OCI-LY7 (cell line): ENCODE measurements around the gene RAD51B. TPM values are rescaled to one million over a fixed set of nuclear protein-coding genes. Genes with fewer than 3 reads are reported as not detected.

Source experiments
- BruUV-seq: library from RNA; stranded (reverse); fragments of 400-500 nt; replicated peaks from 2 replicates; lab custom pipeline; 2021; lab: Mats Ljungman, UMichigan
- CTCF ChIA-PET: fragments of 300-600 bp; sonication (Branson Sonifier 250); formaldehyde crosslinking; loops from one replicate; lab custom pipeline; 2022; ENCODE audit warnings: antibody characterized with exemption; ENCODE audit not compliant: unreplicated experiment; lab: Charles Lee
- POLR2A ChIA-PET: fragments of 300-600 bp; sonication (Branson Sonifier 250); formaldehyde crosslinking; loops from one replicate; lab custom pipeline; 2022; ENCODE audit warnings: antibody characterized with exemption; lab: Charles Lee
- DNase-seq: peaks from one replicate; pipeline ENCODE4 v3.0.0-alpha.2; 2015; ENCODE audit warnings: low spot score
- H2AFZ ChIP-seq: fragments of 200-600 bp; sonication (generic), shearing (Covaris generic); 2 replicates; pipeline ENCODE4 v1.6.1; 2014; ENCODE audit warnings: mild to moderate bottlenecking, antibody characterized with exemption, low read length, moderate library complexity
- H3K27ac ChIP-seq: fragments of 200-600 bp; sonication (generic); 2 replicates; pipeline ENCODE4 v1.5.1; 2014; ENCODE audit warnings: mixed run types, low read depth, mild to moderate bottlenecking, moderate library complexity, low read length, inconsistent platforms; ENCODE audit not compliant: poor library complexity, severe bottlenecking
- H3K36me3 ChIP-seq: fragments of 200-600 bp; sonication (generic); 2 replicates; pipeline ENCODE4 v1.6.1; 2014; ENCODE audit warnings: mild to moderate bottlenecking, antibody characterized with exemption, low read length, moderate library complexity, mixed read lengths; ENCODE audit not compliant: insufficient read depth
- H3K4me1 ChIP-seq: fragments of 200-600 bp; sonication (generic); 2 replicates; pipeline ENCODE4 v1.5.1; 2014; ENCODE audit warnings: mild to moderate bottlenecking, low read length; ENCODE audit not compliant: insufficient read depth, poor library complexity, severe bottlenecking
- H3K4me2 ChIP-seq: fragments of 200-600 bp; sonication (generic); 2 replicates; pipeline ENCODE4 v1.6.1; 2014; ENCODE audit warnings: mild to moderate bottlenecking, low read length
- H3K4me3 ChIP-seq: fragments of 200-600 bp; sonication (generic); 2 replicates; pipeline ENCODE4 v1.5.1; 2014; ENCODE audit warnings: mild to moderate bottlenecking, low read depth, low read length; ENCODE audit not compliant: poor library complexity, severe bottlenecking
- H3K79me2 ChIP-seq: fragments of 200-600 bp; sonication (generic); 2 replicates; pipeline ENCODE4 v1.6.1; 2016; ENCODE audit warnings: low read depth, mild to moderate bottlenecking, low read length, moderate library complexity, mixed read lengths; ENCODE audit not compliant: insufficient read depth
- H3K9me2 ChIP-seq: fragments of 200-600 bp; sonication (generic); 2 replicates; pipeline ENCODE4 v1.6.1; 2016; ENCODE audit warnings: mild to moderate bottlenecking, low read length, mixed read lengths; ENCODE audit not compliant: insufficient read depth
- H3K9me3 ChIP-seq: fragments of 200-600 bp; sonication (generic); 2 replicates; pipeline ENCODE4 v1.6.1; 2014; ENCODE audit warnings: mild to moderate bottlenecking, mixed run types, low read length, mixed read lengths
- H4K20me1 ChIP-seq: fragments of 200-600 bp; sonication (generic); 2 replicates; pipeline ENCODE4 v1.6.1; 2014; ENCODE audit warnings: mild to moderate bottlenecking, antibody characterized with exemption, low read length, moderate library complexity, mixed read lengths; ENCODE audit not compliant: insufficient read depth
- CTCF ChIP-seq: fragments of 200-600 bp; sonication (generic); conservative IDR thresholded peaks from 2 replicates; pipeline ENCODE4 v1.5.1; 2014; ENCODE audit warnings: mild to moderate bottlenecking, antibody characterized with exemption, low read length, moderate library complexity, mixed read lengths
- EZH2phosphoT487 ChIP-seq: fragments of 200-600 bp; sonication (generic); IDR thresholded peaks from 2 replicates; pipeline ENCODE4 v1.6.1; 2018; ENCODE audit warnings: low read depth, borderline replicate concordance, mild to moderate bottlenecking, mixed run types, antibody characterized with exemption, low read length, moderate library complexity, mixed read lengths
- intact Hi-C: fragments of 100-400 bp; cut with micrococcal nuclease; formaldehyde crosslinking; loops from one replicate; pipeline ENCODE4 v1.10.0; 2022; ENCODE audit not compliant: unreplicated experiment
- total RNA-seq, 2 experiments: library from RNA; depleted of rRNA in 1 of 2; stranded (reverse); fragments of >200 nt in 1 of 2; shearing (Covaris generic) in 1 of 2; gene quantifications; 2 replicates each; pipeline ENCODE4 v1.2.3, GENCODE V29; 2014 to 2022

RAD51B gene
- total RNA-seq, 2 experiments from 2014 or later, result 41.4 to 89.9 TPM

- Histone ChIP-seq H4K20me1 (no peaks in the 10 kb centered on the region), H3K4me3 (no peak overlapping the region), H3K4me2 (no peak overlapping the region), H3K27ac (no peak overlapping the region), H3K4me1 (peaks cover 18% of the 10 kb centered on the region), H3K36me3 (no peaks in the 10 kb centered on the region; the same call in 1 of the 2 replicates), H2AFZ (no peak overlapping the region), H3K9me2 (no peaks in the 10 kb centered on the region), H3K9me3 (peaks cover 6% of the 10 kb centered on the region; the same call in 1 of the 2 replicates), H3K79me2 (no peaks in the 10 kb centered on the region)
- CTCF ChIA-PET, result no interaction called here
- POLR2A ChIA-PET, result interaction anchor here (0.6 to 0.9 kb wide), 4 partner anchors 13 to 915 kb away, joined by 3 to 8 read pairs (median 3); no protein-coding TSS in a partner anchor
- DNase-seq, result no peak
- BruUV-seq, result no TSS peak
- intact Hi-C loops, result no loop called here
- no peak for TF ChIP-seq EZH2phosphoT487
These were observed 138.4 kb downstream of the RAD51B start for GRCh38 chr14:67957946-67958345.

DNA sequence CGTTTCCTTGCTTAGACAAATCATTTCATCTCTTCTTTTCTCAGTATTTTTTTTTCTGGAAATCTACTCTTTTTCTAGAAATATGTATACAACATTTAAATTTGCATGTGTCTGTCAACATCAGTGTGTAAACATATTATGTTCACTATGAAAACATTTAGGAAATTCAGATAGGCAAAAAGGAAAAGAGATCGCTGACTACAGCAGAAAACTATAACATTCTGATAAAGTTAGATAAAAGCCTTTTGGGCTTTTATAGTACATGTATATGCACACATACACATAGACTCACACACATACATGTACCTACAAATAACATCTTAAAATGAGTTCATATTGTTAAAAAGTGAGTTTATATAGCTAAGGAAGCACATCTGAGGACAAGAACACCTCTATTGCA, 142.1 kb downstream of the RAD51B start:
- Histone ChIP-seq H4K20me1 (no peaks in the 10 kb centered on the region), H3K9me2 (no peaks in the 10 kb centered on the region), H2AFZ (no peak overlapping the region), H3K4me3 (peak overlapping the region; percentile 22), H3K4me2 (peak overlapping the region; percentile 68), H3K4me1 (peaks cover 18% of the 10 kb centered on the region), H3K36me3 (no peaks in the 10 kb centered on the region; the same call in 1 of the 2 replicates), H3K9me3 (peaks cover 6% of the 10 kb centered on the region; the same call in 1 of the 2 replicates), H3K27ac (peak overlapping the region; percentile 25), H3K79me2 (no peaks in the 10 kb centered on the region)
- no peak for TF ChIP-seq EZH2phosphoT487
- TF ChIP-seq CTCF, result no peak
- POLR2A ChIA-PET, result interaction anchor here (0.6 kb wide), 1 partner anchor 155 kb away, joined by 5 read pairs; no protein-coding TSS in a partner anchor
- no peak for DNase-seq
- no TSS peak for BruUV-seq
- intact Hi-C loops, result no loop called here
- CTCF ChIA-PET, result no interaction called here

- Histone ChIP-seq H3K4me1 (peaks cover 18% of the 10 kb centered on the region), H3K27ac (peak overlapping the region; percentile 25), H3K79me2 (no peaks in the 10 kb centered on the region), H3K9me3 (peaks cover 6% of the 10 kb centered on the region; the same call in 1 of the 2 replicates), H4K20me1 (no peaks in the 10 kb centered on the region), H3K9me2 (no peaks in the 10 kb centered on the region), H3K36me3 (peaks cover under 1% of the 10 kb centered on the region; the same call in 1 of the 2 replicates), H2AFZ (no peak overlapping the region), H3K4me3 (peak overlapping the region; percentile 22), H3K4me2 (peak overlapping the region; percentile 68)
- intact Hi-C loops, result no loop called here
- BruUV-seq, result no TSS peak
- peak; percentile 80 for DNase-seq
- TF ChIP-seq EZH2phosphoT487, result no peak
- TF ChIP-seq CTCF, result no peak
- ChIA-PET CTCF (no interaction called here), POLR2A (interaction anchor here (0.6 kb wide), 1 partner anchor 154 kb away, joined by 5 read pairs; no protein-coding TSS in a partner anchor)
These were observed 142.7 kb downstream of the RAD51B start for GRCh38 chr14:67962215-67962644.
